ENCODE measurements around the gene ATP13A3. TPM values are rescaled to one million over a fixed set of nuclear protein-coding genes. Genes with fewer than 3 reads are reported as not detected.

The ATP13A3 gene
- total and polyA plus RNA-seq, 9 of the 15 experiments (the other 6 are each of a cell fraction or from before 2014, with no cell fraction given): 16.6 to 135 (median 86.6) TPM

DNA sequence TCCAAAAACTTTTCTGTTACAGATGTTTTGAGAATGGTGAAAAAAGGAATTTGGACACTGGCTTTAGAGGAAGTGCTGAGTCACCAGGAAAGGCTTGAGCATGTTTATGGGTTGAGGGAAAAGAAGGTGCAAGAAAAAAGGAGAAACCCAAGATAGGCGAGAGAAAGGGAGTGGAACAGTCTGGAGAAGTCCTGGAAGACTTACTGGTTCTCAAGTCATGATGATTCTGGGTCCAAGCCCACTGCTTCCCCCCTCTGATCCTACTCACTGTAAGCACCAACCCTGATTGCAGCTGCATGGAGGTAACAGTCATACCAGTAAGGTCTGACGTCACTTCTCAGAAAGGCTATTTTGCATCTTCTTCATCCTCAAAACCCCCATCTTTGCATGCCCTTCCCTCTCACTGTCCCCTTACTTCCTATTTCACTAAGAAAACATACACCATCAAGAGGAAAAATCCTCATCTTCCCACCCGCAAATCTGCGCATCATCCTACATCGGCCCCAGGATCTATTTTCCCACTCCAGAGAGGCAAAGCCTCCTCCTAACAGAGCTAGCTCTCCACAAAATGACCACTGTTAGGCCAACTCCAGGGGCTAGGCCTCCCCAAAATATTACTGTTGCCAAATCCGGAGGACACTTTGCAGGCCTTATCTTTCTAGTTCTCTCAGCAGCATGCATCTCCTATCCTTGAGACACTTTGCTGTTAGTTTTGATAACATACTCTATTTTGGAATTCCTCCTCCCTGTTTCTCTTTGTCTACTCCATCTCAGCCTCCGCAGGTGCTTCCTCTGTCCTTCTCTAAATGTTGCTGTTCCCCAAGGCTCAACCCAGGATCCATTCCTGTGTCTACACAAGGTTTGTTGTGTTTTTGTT is 3.2 kb upstream of the ATP13A3 start (continued):
- TF ChIP-seq, protein P1, sequence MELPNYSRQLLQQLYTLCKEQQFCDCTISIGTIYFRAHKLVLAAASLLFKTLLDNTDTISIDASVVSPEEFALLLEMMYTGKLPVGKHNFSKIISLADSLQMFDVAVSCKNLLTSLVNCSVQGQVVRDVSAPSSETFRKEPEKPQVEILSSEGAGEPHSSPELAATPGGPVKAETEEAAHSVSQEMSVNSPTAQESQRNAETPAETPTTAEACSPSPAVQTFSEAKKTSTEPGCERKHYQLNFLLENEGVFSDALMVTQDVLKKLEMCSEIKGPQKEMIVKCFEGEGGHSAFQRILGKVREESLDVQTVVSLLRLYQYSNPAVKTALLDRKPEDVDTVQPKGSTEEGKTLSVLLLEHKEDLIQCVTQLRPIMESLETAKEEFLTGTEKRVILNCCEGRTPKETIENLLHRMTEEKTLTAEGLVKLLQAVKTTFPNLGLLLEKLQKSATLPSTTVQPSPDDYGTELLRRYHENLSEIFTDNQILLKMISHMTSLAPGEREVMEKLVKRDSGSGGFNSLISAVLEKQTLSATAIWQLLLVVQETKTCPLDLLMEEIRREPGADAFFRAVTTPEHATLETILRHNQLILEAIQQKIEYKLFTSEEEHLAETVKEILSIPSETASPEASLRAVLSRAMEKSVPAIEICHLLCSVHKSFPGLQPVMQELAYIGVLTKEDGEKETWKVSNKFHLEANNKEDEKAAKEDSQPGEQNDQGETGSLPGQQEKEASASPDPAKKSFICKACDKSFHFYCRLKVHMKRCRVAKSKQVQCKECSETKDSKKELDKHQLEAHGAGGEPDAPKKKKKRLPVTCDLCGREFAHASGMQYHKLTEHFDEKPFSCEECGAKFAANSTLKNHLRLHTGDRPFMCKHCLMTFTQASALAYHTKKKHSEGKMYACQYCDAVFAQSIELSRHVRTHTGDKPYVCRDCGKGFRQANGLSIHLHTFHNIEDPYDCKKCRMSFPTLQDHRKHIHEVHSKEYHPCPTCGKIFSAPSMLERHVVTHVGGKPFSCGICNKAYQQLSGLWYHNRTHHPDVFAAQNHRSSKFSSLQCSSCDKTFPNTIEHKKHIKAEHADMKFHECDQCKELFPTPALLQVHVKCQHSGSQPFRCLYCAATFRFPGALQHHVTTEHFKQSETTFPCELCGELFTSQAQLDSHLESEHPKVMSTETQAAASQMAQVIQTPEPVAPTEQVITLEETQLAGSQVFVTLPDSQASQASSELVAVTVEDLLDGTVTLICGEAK (IDR thresholded peaks at IDR 0.05): no peak
- TF ChIP-seq, protein P1 (CRISPR knock-in tag; IDR thresholded peaks at IDR 0.05): no peak
- TF ChIP-seq JUND (IDR thresholded peaks at IDR 0.05; ENCODE audit: borderline replicate concordance, low read depth, low read length) (0 out of 2 replicates have a peak, but pooled peaks have one; percentile 24), JUND (tag; IDR thresholded peaks at IDR 0.05; ENCODE audit: borderline replicate concordance, low read depth, low read length) (peak; percentile 63; the same call in 1 of the 3 replicates), TEAD4 (IDR thresholded peaks at IDR 0.05; ENCODE audit: low read length) (peak; percentile 36; the same call in 1 of the 2 replicates), TEAD4 (CRISPR knock-in tag; IDR thresholded peaks at IDR 0.05; ENCODE audit: borderline replicate concordance) (no peak), C11orf30 (IDR thresholded peaks at IDR 0.05; ENCODE audit: low read depth) (peak; percentile 97), DPF2 (IDR thresholded peaks at IDR 0.05) (0 out of 2 replicates have a peak, but pooled peaks have one; percentile 5), ZNF384 (IDR thresholded peaks at IDR 0.05; ENCODE audit: low read depth, low read length) (no peak), ARID1B (IDR thresholded peaks at IDR 0.05) (peak; percentile 51), CTBP1 (IDR thresholded peaks at IDR 0.05; ENCODE audit: borderline replicate concordance) (peak; percentile 14; the same call in 1 of the 2 replicates), SOX6 (IDR thresholded peaks at IDR 0.05) (0 out of 2 replicates have a peak, but pooled peaks have one; percentile 10), CBFA2T3 (IDR thresholded peaks at IDR 0.05) (peak; percentile 79), ZNF12 (CRISPR knock-in tag; IDR thresholded peaks at IDR 0.05) (no peak)
- TF ChIP-seq, protein P2, sequence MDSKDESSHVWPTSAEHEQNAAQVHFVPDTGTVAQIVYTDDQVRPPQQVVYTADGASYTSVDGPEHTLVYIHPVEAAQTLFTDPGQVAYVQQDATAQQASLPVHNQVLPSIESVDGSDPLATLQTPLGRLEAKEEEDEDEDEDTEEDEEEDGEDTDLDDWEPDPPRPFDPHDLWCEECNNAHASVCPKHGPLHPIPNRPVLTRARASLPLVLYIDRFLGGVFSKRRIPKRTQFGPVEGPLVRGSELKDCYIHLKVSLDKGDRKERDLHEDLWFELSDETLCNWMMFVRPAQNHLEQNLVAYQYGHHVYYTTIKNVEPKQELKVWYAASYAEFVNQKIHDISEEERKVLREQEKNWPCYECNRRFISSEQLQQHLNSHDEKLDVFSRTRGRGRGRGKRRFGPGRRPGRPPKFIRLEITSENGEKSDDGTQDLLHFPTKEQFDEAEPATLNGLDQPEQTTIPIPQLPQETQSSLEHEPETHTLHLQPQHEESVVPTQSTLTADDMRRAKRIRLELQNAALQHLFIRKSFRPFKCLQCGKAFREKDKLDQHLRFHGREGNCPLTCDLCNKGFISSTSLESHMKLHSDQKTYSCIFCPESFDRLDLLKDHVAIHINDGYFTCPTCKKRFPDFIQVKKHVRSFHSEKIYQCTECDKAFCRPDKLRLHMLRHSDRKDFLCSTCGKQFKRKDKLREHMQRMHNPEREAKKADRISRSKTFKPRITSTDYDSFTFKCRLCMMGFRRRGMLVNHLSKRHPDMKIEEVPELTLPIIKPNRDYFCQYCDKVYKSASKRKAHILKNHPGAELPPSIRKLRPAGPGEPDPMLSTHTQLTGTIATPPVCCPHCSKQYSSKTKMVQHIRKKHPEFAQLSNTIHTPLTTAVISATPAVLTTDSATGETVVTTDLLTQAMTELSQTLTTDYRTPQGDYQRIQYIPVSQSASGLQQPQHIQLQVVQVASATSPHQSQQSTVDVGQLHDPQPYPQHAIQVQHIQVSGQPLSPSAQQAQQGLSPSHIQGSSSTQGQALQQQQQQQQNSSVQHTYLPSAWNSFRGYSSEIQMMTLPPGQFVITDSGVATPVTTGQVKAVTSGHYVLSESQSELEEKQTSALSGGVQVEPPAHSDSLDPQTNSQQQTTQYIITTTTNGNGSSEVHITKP (IDR thresholded peaks at IDR 0.05; ENCODE audit: partially characterized antibody): peak; percentile 27
